PC-3 (cell line): ENCODE data around the gene RBM46.

Experiments used
- CTCF ChIP-seq: fragments of 300-600 bp; sonication (generic); conservative IDR thresholded peaks from 2 replicates; pipeline ENCODE4 v1.5.1; 2017; ENCODE audit warnings: antibody characterized with exemption, low read depth, mild to moderate bottlenecking, low read length
- EZH2 ChIP-seq: fragments of 300-600 bp; sonication (generic); IDR thresholded peaks from one replicate; pipeline ENCODE4 v1.6.1; 2017; ENCODE audit warnings: antibody characterized with exemption, mild to moderate bottlenecking, low read length; ENCODE audit not compliant: unreplicated experiment
- EZH2phosphoT487 ChIP-seq: fragments of 300-600 bp; sonication (generic); IDR thresholded peaks from 2 replicates; pipeline ENCODE4 v1.6.1; 2018; ENCODE audit warnings: mild to moderate bottlenecking, antibody characterized with exemption, low read length, borderline replicate concordance

- TF ChIP-seq CTCF (no peak), EZH2 (no peak), EZH2phosphoT487 (no peak)
These were observed 42.0 kb upstream of the RBM46 start for GRCh38 chr4:154739111-154739510.
